ENCODE data around the gene TUBGCP2.

Gene TUBGCP2

DNA sequence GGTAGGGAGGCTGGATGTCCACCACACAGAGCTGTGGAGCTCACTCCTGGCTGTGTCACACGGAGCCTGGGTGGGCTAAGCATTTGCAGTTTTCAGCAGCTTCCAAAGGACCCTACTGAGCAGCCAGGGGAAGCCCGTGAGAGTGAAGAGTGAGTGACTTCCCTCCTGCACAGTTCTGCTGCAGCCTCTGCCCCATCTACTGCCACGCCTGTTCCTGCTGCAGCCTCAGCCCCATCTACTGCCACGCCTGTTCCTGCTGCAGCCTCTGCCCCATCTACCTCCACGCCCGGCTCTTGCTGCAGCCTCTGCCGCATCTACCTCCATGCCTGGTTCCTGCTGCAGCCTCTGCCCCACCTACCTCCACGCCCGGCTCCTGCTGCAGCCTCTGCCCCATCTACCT is 44.2 kb downstream of the TUBGCP2 start:
- no peak for DNase-seq (ENCODE audit: low spot score)

DNA sequence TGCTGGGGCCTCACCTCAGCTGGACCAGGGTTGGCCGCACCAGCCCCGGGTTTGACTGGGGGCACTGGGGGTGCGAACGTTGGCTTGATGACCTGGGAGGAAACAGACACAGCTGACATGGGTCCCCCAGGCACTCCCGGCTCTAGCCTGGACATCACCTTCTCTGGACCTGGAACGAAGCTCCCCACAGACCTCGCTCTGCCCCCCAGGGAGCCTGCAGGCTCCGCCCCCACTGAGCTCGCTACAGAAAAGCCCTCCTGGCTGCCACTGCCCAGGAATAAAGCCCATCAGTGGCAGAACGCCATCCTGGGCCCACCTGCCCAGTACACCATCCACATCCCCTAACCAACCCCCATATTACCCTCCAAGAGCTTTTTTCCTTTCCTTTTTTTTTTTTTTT is 45.0 kb downstream of the TUBGCP2 start:
- no peak for DNase-seq (ENCODE audit: low spot score)

DNA sequence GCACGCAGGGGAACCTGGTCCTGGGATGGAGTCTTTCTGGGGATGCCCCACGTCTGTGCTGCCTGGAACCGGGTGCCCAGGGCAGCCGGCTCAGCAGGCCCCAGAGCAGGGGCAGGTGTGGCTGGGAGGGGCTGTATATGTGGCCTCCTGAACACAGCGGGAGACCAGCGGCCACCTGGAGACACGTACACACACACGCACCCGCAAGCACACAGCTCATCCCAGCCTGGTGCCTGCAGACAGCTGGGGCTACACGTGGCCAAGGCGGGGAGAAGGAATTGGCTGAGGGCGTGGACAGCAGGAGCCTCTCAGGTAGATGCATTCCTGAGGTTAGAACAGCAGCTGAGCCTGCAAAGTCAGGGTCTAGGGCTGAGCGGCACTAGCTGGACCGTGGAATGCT is 46.0 kb downstream of the TUBGCP2 start:
- no peak for DNase-seq (ENCODE audit: low spot score)

DNA sequence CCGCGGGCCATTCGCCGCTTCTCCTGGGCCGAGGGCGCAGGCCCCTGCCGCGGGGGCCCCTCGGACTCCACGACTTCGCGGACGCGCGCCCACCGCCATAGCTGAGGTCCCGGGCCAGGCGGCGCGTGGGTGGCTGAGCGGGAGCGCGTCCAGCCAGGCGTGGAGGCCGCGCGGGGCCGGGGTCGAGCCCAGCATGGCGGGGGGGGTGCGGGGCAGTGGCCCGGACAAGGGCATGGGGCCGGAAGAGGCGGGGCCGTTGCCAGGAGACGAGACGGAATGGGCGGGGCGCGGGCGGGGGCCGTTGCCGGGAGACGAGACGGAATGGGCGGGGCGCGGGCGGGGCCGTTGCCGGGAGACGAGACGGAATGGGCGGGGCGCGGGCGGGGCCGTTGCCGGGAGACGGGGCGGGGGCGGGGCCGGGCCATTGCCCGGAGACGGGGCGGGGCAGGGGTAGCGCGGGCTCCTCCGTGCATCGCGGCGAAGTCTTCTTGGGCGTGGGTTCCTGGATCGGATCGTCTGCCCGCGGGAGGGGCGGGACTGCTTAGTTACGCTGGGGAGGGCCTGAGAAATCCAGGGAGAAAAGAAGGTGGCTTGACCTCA is 46.8 kb downstream of the TUBGCP2 start:
- peak; percentile 67 for DNase-seq (ENCODE audit: low spot score)

DNA sequence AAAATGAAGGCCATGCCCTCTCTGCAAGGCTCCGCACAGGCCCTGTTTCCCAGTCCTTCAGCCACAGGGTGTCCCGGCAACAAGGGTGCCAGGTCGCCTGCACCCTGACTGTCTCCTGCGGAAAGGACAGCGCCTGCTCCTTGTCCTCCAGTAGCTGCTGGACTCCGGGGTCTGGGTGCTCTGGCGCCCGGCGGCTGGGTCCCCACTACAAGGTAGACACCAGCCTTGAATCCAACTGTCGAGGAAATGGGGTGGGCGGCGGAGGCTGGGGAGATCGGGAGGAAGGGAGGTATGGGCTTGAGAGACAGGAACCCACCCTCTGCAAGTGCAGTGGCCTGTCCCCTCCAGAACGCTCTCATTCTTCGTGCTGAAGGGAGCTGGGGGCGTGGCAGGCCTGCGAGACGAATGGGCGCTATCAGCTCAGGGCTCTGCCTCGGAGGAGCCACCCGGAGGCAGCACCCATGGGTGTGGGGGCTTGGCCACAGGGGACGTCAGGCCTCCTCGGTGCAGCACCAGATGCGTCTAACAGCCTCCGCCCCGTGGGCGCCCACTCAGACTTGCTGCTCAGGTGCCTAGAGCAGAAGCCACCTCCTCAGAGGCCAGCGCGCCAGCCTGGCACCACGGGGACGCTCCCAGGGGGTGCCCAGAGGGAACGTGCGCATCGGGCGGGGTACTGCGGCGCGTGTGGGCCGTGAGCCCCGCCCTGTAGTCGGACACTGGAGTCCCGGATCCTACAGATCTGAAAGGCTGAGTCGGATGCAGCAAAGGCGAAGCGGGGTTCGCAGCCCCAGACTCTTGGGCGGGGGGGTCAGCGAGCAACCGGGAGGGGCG is 47.6 kb downstream of the TUBGCP2 start:
- peak; percentile 40 for DNase-seq (ENCODE audit: low spot score)

DNA sequence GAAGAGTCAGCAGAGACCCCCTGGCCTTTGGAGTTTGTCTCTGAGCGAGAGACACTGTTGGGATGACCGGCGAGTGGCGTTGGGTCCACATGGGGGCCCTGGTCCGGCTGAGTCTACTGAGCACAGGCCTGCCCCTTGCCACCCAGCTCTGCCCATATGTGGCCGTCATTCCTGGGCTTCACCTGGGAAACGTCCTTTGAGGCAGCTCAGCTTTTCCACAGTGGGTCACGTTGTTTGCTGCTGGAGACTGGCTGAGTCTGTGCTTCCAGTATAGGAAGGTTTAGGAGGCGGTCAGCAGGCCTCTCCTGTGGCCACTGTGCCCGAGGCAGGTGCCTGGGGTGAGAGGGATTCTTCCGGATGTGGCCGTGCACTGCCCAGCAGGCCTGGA is 49.1 kb downstream of the TUBGCP2 start:
- DNase-seq (ENCODE audit: low spot score) = no peak

DNA sequence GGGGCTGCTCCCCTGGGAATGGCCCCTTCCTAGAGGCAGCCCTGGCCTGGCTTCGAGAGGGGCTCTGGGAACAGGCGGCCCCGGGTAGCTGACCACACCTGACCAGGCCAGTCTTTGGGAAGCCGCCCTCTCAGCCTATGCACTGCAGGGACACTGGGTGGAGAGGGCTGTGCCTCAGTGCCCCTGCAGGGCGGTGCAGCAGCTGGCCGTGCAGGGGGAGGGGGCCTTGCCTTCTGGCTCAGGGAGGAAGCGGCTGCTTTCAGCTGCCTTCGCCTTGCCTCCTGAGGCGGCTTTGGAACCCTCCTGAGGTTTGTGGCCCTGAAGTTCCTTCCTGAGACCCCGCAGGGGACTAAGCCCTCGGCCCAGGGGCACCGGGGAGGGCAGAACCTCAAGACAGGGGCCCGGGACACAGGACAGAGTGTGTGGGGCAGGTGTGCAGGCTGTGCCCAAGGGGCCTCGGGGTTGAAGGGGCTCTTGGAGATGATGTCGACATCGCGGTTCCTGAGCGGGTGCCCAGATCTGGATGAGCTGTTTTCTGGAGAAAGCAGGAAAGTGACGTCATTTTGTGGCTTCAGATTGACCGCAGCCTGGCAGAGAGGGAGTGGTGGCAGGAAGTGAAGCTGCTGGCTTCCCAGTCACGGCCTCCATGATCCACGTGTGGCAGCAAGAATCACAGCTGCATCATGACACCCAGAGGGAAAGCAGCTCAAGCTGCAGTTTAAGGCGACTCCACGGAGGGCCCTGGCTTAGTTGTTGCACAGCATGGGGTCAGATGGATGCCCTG is 49.7 kb downstream of the TUBGCP2 start:
- peak; percentile 97 for DNase-seq (ENCODE audit: low spot score)

DNA sequence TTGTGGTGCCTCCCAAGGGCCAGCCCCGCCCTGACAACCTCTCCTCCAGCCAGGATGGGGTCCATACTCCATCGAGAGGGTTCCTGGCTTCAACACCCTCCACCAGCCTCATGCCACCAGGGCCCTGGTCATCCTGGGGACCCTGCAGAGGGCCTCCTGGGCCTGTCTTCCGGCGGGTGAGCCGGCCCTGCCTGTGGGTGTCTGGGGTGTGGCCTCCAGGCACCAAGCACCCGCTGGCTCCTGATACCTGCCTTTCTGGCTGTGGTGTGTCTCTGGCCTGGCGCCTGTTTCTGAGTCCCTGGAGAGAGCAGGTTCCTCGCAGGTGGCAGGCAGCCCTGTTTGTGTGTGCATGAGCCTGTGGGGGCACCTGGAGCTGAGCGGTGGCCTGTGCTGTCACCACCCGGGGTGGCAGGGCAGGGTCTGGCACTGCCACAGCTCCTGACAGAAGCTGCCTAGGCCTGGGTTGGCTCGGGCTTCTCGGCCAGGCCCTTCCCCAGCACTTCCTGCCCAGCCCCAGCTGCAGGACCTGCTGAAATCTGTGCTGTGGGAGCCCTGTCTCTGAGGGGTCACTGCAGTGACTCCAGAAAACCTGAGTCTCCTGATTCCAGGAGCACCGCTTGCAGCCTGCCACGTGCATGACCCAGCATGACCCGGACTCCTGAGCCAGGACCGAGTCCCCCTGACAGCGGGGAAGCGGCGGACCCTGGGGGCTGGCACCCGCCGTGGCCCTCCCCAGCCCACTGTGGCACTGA is 50.4 kb downstream of the TUBGCP2 start:
- DNase-seq (ENCODE audit: low spot score) = peak; percentile 11

DNA sequence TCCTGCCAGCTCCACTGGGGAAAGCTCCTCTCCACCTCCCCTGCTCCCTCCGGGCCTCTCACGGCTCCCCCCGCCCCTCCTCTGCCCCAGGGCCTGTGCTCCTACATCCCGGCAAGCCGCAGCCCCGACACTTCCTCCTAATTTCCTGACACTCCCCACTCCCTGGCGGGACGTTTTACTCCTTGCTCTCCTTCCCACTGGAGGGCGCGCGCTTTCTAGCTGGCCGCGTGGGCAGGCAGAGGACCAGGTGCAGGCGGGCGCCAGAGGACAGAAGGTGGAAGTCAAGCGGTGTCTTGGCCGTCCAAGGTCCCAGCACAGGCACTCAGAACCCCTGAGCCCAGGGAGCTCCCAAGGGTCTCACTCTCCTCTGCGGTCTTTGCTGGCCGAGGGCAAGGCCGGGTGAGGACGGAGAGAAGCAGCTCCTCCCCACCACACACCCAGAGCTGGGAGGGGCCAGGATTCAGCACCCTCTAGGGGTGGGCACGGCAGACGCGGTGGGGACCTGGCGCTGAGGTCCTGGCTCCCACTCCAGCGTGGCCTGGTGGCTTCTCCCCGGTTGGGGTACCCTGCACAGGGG is 51.1 kb downstream of the TUBGCP2 start:
- peak; percentile 71 for DNase-seq (ENCODE audit: low spot score)

DNA sequence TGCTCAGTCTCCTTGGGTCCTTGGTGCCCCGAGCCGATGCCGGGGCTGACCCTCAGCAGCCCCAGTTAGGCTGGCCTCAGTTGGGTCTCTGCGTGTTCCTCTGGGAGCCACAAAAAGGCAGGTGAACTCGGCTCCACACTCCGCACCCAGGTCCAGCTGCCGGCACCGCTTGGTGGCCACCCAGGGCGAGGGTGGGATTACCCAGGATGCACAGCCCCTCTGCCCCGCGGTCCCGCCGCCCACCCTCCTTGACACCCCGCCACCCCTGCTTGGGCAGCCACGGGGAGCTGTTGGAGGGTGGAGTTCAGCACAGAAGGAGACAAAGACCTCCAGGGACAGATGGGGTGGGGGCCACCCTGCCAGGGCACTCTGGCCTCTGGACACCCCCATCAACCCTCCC is 53.3 kb downstream of the TUBGCP2 start:
- DNase-seq (ENCODE audit: low spot score) = no peak

DNA sequence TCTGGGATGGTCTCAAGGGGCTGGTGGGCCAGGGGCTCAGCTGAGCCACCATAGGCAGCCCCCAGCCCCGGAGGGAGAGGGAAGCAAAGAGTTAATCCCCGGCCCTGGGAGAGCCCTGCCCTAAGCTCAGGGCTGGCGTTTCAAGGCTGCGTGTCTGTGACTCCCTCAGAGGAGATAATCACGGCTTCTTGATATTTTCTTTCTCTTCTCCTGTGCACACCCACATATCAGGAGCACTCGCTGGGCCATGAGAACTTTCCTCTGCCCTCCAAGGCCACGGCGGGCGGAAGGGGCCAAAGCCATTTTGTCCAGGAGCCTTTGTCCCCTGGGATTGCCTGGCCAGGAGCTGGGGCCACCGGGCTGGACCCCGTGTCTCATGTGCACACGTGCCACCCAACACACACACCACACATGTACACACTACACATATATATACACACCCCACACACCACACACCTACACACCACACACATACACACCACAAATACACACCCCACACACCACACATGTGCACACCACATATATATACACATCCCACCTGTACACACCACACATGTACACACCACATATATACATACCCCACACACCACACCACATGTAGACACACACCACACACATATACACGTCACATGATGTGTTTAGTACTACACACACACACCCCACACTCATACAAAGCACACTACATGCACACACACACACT is 54.1 kb downstream of the TUBGCP2 start:
- DNase-seq (ENCODE audit: low spot score) = no peak

DNA sequence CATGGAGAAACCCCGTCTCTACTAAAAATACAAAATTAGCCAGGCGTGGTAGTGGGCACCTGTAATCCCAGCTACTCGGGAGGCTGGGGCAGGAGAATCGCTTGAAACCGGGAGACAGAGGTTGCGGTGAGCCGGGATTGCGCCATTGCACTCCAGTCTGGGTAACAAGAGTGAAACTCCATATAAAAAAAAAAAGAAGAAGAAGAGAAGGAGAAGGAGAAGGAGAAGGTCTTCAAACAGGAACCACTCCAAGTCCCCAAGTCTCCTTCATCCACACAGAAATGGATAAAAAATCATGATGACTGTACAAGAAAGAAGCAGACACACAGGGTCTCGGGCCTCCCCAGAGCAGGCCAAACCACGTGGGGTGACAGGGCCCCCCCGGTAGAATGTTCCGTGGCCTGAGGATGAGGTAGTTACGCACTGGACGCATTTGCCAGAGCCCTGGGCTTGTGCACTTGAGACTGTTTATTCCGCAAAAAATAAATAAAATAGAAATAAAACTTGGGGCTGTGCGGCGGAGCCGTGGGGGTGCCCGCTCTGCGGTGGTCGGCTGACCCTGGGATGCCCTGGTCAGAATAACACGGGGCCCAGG is 55.2 kb downstream of the TUBGCP2 start:
- DNase-seq (ENCODE audit: low spot score) = no peak

DNA sequence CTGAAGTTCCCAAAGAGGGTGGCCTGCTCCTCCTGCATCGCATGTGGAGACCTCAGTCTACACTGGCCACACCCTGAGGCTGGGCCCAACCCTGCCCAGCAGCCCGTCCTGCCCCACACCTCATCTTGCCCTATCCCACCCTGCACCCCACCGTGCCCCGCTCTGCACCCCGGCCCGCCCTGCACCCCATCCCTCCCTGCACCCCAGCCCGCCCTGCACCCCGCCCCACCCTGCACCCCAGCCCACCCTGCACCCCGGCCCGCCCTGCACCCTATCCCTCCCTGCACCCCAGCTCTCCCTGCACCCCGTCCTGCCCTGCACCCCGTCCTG is 56.5 kb downstream of the TUBGCP2 start:
- DNase-seq (ENCODE audit: low spot score) = no peak

DNA sequence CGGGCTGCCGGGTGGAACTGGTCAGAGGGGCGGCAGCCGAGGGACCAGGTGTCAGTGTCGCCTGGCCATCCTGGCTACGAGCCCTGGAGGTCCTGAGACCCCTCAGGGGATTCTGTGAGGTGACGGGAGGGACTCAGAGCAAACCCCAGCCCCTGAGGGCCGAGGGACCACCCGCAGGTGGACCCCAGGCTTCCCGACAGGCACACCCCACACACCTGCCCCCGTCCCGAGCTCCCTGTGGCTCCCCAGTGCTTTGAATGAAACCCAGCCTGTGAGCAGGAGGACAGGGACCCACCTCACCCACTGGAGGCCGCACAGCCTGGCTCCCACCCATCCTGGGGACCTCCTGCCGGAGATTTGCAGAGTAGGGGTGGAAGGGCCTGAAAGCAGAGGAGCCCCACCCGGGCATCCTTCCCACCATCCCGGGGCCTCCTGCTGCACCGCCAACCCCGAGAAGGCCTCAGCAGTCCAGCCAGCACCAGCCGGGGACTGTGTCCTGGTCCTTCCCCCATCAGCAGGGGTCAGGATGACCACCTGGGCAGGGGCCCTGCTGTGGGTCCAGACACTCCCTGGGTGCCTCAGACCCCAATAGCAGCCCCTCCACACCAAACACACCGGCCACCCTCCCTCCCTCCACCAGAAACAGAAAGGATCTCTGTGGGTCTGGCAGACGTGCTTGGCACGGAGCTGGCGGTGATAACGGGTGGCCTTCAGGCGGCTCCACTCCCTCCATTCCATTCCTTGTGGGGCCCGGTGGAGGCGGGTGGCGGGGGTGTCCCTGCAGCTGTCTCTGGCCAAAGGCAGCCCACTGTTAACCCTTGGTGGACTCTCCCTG is 57.1 kb downstream of the TUBGCP2 start:
- DNase-seq (ENCODE audit: low spot score) = no peak

DNA sequence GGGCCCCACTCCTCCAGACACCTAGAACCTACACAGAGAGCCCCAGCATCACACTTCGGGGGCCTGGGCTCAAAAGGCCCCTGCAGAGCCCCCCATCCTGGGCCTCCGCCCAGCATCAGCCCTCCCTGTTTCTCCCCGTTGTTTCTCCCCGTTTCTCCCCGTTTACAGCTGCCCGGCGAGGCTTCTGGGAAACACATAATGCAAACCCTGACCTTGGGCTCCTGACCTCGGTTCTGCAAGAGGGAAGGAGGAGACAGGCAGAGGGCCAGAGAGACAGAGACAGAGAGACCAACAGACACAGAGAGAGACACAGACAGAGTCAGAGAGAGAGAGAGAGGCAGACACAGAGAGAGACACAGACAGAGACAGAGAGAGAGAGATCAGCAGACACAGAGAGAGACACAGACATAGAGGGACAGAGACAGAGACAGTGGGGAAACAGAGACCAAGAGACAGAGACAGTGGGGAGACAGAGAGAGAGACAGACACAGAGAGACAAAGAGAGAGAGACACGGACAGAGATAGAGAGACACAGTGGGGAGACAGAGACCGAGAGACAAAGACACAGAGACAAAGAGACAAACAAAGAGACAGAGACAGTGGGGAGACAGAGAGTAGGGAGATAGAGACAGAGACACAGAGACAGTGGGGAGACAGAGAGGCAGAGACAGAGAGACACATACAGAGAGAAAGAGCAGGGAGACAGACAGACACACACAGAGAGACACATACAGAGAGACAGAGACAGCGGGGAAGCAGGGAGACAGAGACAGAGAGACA is 58.5 kb downstream of the TUBGCP2 start:
- no peak for DNase-seq (ENCODE audit: low spot score)

DNA sequence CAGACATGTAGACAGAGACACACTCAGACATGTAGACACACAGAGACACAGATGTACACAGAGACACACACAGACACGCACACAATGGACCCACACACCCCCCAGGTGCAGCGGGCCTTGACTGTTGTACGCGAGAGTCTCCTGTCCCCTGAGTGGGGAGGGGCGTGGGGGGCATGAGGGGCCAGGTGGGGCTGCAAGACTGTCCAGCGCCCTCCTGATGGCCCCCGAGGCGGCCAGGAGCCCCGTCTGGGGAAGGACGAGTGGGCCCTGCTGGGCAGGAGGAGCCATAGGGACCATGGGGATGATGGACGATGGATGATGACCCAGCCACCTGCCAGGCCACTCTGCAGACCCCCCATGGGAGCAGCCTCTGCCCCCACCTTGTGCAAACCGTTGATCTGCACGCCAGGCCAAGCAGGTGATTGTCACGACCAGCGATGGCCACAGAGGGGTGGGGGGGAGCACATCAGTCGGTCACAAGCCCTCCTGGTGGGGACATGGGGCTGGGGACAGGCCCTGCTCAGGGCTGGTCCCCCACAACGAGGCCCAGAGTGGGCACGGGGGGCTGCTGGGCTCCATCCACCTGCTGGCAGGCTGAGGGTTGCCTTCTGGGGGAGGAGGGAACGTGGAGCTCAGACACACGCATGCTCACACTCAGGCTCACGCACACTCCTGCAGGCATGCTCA is 59.4 kb downstream of the TUBGCP2 start:
- no peak for DNase-seq (ENCODE audit: low spot score)

DNA sequence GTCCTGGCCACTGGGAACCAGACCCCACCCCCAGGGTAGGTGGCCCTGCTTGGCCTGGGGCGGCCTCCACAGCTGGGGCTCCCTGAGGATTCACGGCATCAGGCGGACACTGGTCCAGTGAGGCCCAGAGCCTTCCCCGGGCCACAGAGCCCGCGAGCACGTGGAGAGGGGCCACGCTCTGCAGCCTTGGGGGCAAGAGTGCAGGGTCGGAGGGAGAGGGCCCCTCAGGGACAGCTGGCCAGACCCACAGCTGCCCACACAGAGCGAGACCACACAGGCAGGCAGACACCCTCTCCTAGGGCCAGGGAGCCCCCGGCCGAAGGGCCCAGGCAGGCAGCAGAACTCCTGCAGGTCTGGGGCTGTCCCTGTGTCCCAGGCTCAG is 60.3 kb downstream of the TUBGCP2 start:
- DNase-seq (ENCODE audit: low spot score) = no peak

DNA sequence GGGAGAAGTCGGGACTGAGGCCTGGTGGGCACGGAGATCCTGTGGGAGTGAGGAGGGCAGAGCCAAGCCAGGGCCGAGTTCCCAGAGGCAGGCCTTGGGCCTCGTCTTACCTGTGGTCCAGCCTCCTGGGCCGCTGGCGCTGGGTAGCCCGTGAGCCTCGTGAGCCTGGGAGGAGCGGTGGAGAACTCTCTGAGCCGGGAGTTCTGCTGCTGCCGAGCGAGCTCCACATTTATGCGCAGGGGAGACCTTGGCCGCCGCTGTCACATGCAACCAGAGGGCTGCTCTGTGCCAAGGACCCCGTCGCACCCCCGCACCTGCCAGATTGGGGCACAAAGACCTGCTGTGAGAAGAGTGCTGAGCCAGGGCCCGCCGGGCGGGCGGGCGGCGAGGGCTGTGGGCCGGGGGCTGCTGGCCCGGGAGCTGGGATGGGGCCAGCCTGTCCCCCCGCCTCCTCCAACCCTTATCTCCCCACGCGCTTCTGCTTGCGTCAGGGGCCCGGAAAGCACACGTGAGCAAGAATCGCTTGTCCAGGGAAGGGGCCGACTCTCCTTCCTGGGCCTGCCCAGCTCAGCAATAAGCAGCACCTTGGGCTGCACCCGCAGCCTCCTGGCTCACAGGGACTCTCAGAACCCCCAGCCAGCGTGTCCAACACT is 60.9 kb downstream of the TUBGCP2 start:
- no peak for DNase-seq (ENCODE audit: low spot score)
